ENCODE measurements around the gene TNFAIP6.

Gene TNFAIP6

GRCh38 chr2:151359768-151360461 is 2.5 kb downstream of the TNFAIP6 start:
- no peaks in the 10 kb centered on the region for H3K4me1 ChIP-seq (ENCODE audit: insufficient read depth, low read length)
- H3K79me2 ChIP-seq (ENCODE audit: insufficient read depth, low read length): no peaks in the 10 kb centered on the region
- DNase-seq (no peak), ATAC-seq (ENCODE audit: insufficient read depth, low read depth) (no peak)
- TF ChIP-seq EZH2 (IDR thresholded peaks at IDR 0.05; ENCODE audit: borderline replicate concordance, low read depth, low read length, severe bottlenecking) (no peak), CTCF (IDR thresholded peaks at IDR 0.05; ENCODE audit: borderline replicate concordance, extremely low read depth, low read length, poor library complexity, severe bottlenecking) (no peak)
- H2AFZ ChIP-seq (ENCODE audit: low read depth, low read length): no peak overlapping the region
- no peaks in the 10 kb centered on the region for H3K36me3 ChIP-seq (ENCODE audit: insufficient read depth, low read length)
- no peak overlapping the region for H3K27ac ChIP-seq (ENCODE audit: low read length)
- H4K20me1 ChIP-seq (ENCODE audit: insufficient read depth, low read length): no peaks in the 10 kb centered on the region
- no peak overlapping the region for H3K4me3 ChIP-seq (ENCODE audit: low read depth in 1 of 2, low read length in 2 of 2)
- no peak overlapping the region for H3K9ac ChIP-seq (ENCODE audit: low read depth, low read length)
- H3K4me2 ChIP-seq (ENCODE audit: insufficient read depth, low read length): no peak overlapping the region
- no peaks in the 10 kb centered on the region for H3K9me3 ChIP-seq (ENCODE audit: insufficient read depth, low read length, severe bottlenecking)
- H3K27me3 ChIP-seq (ENCODE audit: insufficient read depth, low read length, poor library complexity): no peaks in the 10 kb centered on the region

GRCh38 chr2:151361674-151362370 is 4.4 kb downstream of the TNFAIP6 start:
- Histone ChIP-seq H3K4me1 (ENCODE audit: insufficient read depth, low read length) (no peaks in the 10 kb centered on the region), H3K27me3 (ENCODE audit: insufficient read depth, low read length, poor library complexity) (no peaks in the 10 kb centered on the region), H3K79me2 (ENCODE audit: insufficient read depth, low read length) (no peaks in the 10 kb centered on the region), H3K9ac (ENCODE audit: low read depth, low read length) (no peak overlapping the region), H4K20me1 (ENCODE audit: insufficient read depth, low read length) (no peaks in the 10 kb centered on the region), H3K9me3 (ENCODE audit: insufficient read depth, low read length, severe bottlenecking) (no peaks in the 10 kb centered on the region), H3K36me3 (ENCODE audit: insufficient read depth, low read length) (no peaks in the 10 kb centered on the region), H2AFZ (ENCODE audit: low read depth, low read length) (no peak overlapping the region), H3K4me3 (ENCODE audit: low read depth in 1 of 2, low read length in 2 of 2) (no peak overlapping the region), H3K4me2 (ENCODE audit: insufficient read depth, low read length) (no peak overlapping the region), H3K27ac (ENCODE audit: low read length) (no peak overlapping the region)
- DNase-seq (no peak), ATAC-seq (ENCODE audit: insufficient read depth, low read depth) (no peak)
- TF ChIP-seq CTCF (IDR thresholded peaks at IDR 0.05; ENCODE audit: borderline replicate concordance, extremely low read depth, low read length, poor library complexity, severe bottlenecking) (no peak), EZH2 (IDR thresholded peaks at IDR 0.05; ENCODE audit: borderline replicate concordance, low read depth, low read length, severe bottlenecking) (no peak)

- H3K4me1 ChIP-seq (ENCODE audit: insufficient read depth, low read length): no peaks in the 10 kb centered on the region
- H3K79me2 ChIP-seq (ENCODE audit: insufficient read depth, low read length): no peaks in the 10 kb centered on the region
- H4K20me1 ChIP-seq (ENCODE audit: insufficient read depth, low read length): no peaks in the 10 kb centered on the region
- no peak overlapping the region for H3K4me3 ChIP-seq (ENCODE audit: low read depth in 1 of 2, low read length in 2 of 2)
- no peak for DNase-seq
- peak overlapping the region; percentile 38; the same call in 1 of the 2 replicates for H2AFZ ChIP-seq (ENCODE audit: low read depth, low read length)
- no peak for ATAC-seq (ENCODE audit: insufficient read depth, low read depth)
- no peak overlapping the region for H3K9ac ChIP-seq (ENCODE audit: low read depth, low read length)
- TF ChIP-seq EZH2 (IDR thresholded peaks at IDR 0.05; ENCODE audit: borderline replicate concordance, low read depth, low read length, severe bottlenecking) (no peak), CTCF (IDR thresholded peaks at IDR 0.05; ENCODE audit: borderline replicate concordance, extremely low read depth, low read length, poor library complexity, severe bottlenecking) (no peak)
- H3K27ac ChIP-seq (ENCODE audit: low read length): no peak overlapping the region
- H3K27me3 ChIP-seq (ENCODE audit: insufficient read depth, low read length, poor library complexity): no peaks in the 10 kb centered on the region
- no peaks in the 10 kb centered on the region for H3K36me3 ChIP-seq (ENCODE audit: insufficient read depth, low read length)
- H3K4me2 ChIP-seq (ENCODE audit: insufficient read depth, low read length): no peak overlapping the region
- H3K9me3 ChIP-seq (ENCODE audit: insufficient read depth, low read length, severe bottlenecking): no peaks in the 10 kb centered on the region
Measured at GRCh38 chr2:151363709-151364108, 6.3 kb downstream of the TNFAIP6 start.

All from DND-41 (cell line).